HG03520 (cell line): ENCODE results near the gene NGRN.
"Not testable (repeated sequence)": the region's sequence is repeated elsewhere in the genome, so short reads cannot be mapped to it uniquely, and the experiment has no call there.

ENCODE experiments used
- ATAC-seq: cut with Tn5 transposase; IDR thresholded peaks from one replicate; pipeline ENCODE4 v1.9.1; 2021; ENCODE audit warnings: mild to moderate bottlenecking, moderate library complexity; ENCODE audit not compliant: unreplicated experiment

Gene NGRN

GRCh38 chr15:90280743-90281142, 15.3 kb downstream of the NGRN start:
- ATAC-seq, result not testable (repeated sequence)

- not testable (repeated sequence) for ATAC-seq
These were observed 16.2 kb downstream of the NGRN start for GRCh38 chr15:90281637-90282036.

- no peak for ATAC-seq
These were observed 21.2 kb downstream of the NGRN start for GRCh38 chr15:90286678-90287077.

- ATAC-seq, result no peak
These were observed 21.6 kb downstream of the NGRN start for GRCh38 chr15:90287101-90287500.

- ATAC-seq, result no peak
These were observed 22.5 kb downstream of the NGRN start for GRCh38 chr15:90287946-90288345.

GRCh38 chr15:90291679-90292356, 26.3 kb downstream of the NGRN start:
- no peak for ATAC-seq

GRCh38 chr15:90293040-90293810, 27.8 kb downstream of the NGRN start:
- ATAC-seq, result not testable (repeated sequence)

- no peak for ATAC-seq
These were observed 28.7 kb downstream of the NGRN start for GRCh38 chr15:90294159-90294558.

- ATAC-seq, result no peak
These were observed 29.3 kb downstream of the NGRN start for GRCh38 chr15:90294601-90295269.

- ATAC-seq, result no peak
These were observed 29.8 kb downstream of the NGRN start for GRCh38 chr15:90295270-90295648.

GRCh38 chr15:90296316-90296884, 30.9 kb downstream of the NGRN start:
- ATAC-seq, result not testable (repeated sequence)

- ATAC-seq, result no peak
These were observed 31.5 kb downstream of the NGRN start for GRCh38 chr15:90297021-90297420.

GRCh38 chr15:90300541-90300940, 35.1 kb downstream of the NGRN start:
- no peak for ATAC-seq

- no peak for ATAC-seq
These were observed 35.7 kb downstream of the NGRN start for GRCh38 chr15:90300988-90301706.

GRCh38 chr15:90301707-90302300, 36.3 kb downstream of the NGRN start:
- ATAC-seq, result no peak

GRCh38 chr15:90305355-90305754, 39.9 kb downstream of the NGRN start:
- not testable (repeated sequence) for ATAC-seq

GRCh38 chr15:90305932-90306331, 40.5 kb downstream of the NGRN start:
- no peak for ATAC-seq

- ATAC-seq, result peak; percentile 68
These were observed 41.1 kb downstream of the NGRN start for GRCh38 chr15:90306560-90306959.

GRCh38 chr15:90307661-90308060, 42.2 kb downstream of the NGRN start:
- ATAC-seq, result no peak

GRCh38 chr15:90309020-90309419, 43.5 kb downstream of the NGRN start:
- no peak for ATAC-seq
